Common myeloid progenitor, CD34-positive (primary cell): ENCODE data around the gene EGFL8.

Source experiments
- CTCF ChIA-PET: fragments of 350-600 bp; sonication (Branson Sonifier 250); formaldehyde crosslinking; loops from one replicate; lab custom pipeline; 2021; ENCODE audit warnings: antibody characterized with exemption; lab: Charles Lee
- POLR2A ChIA-PET: fragments of 350-600 bp; sonication (Branson Sonifier 250); formaldehyde crosslinking; loops from one replicate; lab custom pipeline; 2021; ENCODE audit warnings: antibody characterized with exemption; lab: Charles Lee
- DNase-seq, 3 donors: peaks; one replicate each; pipeline versions ENCODE4 v3.0.0 to v3.0.0-alpha.2; 2013
- H3K27ac ChIP-seq, 2 experiments: 1 replicate in 1 of 2; 2 replicates in 1 of 2; pipeline ENCODE4 v1.7.0; 2013; ENCODE audit warnings: inconsistent platforms in 2 of 2, low read length in 2 of 2, mild to moderate bottlenecking in 2 of 2, low read depth in 1 of 2, moderate library complexity in 1 of 2; ENCODE audit not compliant: severe bottlenecking in 2 of 2, insufficient read depth in 1 of 2, poor library complexity in 1 of 2
- H3K27me3 ChIP-seq, 5 experiments: replicated peaks in 2 of 5; 1 replicate in 3 of 5; 2 replicates in 2 of 5; pipeline versions ENCODE4 v1.6.1 to v1.7.0; 2013; ENCODE audit warnings: low read length in 4 of 5, mild to moderate bottlenecking in 2 of 5, moderate library complexity in 2 of 5, inconsistent platforms in 1 of 5; ENCODE audit not compliant: insufficient read depth in 5 of 5, control insufficient read depth in 4 of 5
- H3K36me3 ChIP-seq, 4 experiments: 1 replicate in 2 of 4; 2 replicates in 2 of 4; pipeline versions ENCODE4 v1.6.1 to v1.7.0; 2013; ENCODE audit warnings: low read length in 3 of 4, control low read depth in 1 of 4, mild to moderate bottlenecking in 1 of 4; ENCODE audit not compliant: control insufficient read depth in 4 of 4, insufficient read depth in 4 of 4
- H3K4me1 ChIP-seq, 4 experiments: 1 replicate in 3 of 4; 2 replicates in 1 of 4; pipeline versions ENCODE4 v1.6.1 to v1.7.1; 2013; ENCODE audit warnings: low read length in 3 of 4, mild to moderate bottlenecking in 3 of 4, control low read depth in 1 of 4, inconsistent platforms in 1 of 4, moderate library complexity in 1 of 4; ENCODE audit not compliant: control insufficient read depth in 4 of 4, insufficient read depth in 4 of 4; ENCODE audit errors: control extremely low read depth in 1 of 4
- H3K4me3 ChIP-seq, 7 experiments: 1 replicate in 4 of 7; 2 replicates in 3 of 7; pipeline versions ENCODE4 v1.5.1 to v1.7.0; 2013; ENCODE audit warnings: mild to moderate bottlenecking in 7 of 7, low read length in 6 of 7, moderate library complexity in 6 of 7, inconsistent platforms in 2 of 7, low read depth in 2 of 7, control low read depth in 1 of 7; ENCODE audit not compliant: insufficient read depth in 4 of 7, control insufficient read depth in 1 of 7; ENCODE audit errors: extremely low read depth in 1 of 7
- H3K9me3 ChIP-seq, 5 experiments: 1 replicate in 4 of 5; 2 replicates in 1 of 5; pipeline versions ENCODE4 v1.6.1 to v1.7.1; 2013; ENCODE audit warnings: low read length in 4 of 5, mild to moderate bottlenecking in 2 of 5, inconsistent platforms in 1 of 5, low read depth in 1 of 5, moderate library complexity in 1 of 5; ENCODE audit not compliant: control insufficient read depth in 4 of 5, insufficient read depth in 2 of 5; ENCODE audit errors: control extremely low read depth in 1 of 5
- WGBS: methylation state at CpG from one replicate; pipeline ENCODE4 v1.1.5; 2013; ENCODE audit not compliant: insufficient coverage; 5-methylcytosine and 5-hydroxymethylcytosine counted together

Gene EGFL8

DNA sequence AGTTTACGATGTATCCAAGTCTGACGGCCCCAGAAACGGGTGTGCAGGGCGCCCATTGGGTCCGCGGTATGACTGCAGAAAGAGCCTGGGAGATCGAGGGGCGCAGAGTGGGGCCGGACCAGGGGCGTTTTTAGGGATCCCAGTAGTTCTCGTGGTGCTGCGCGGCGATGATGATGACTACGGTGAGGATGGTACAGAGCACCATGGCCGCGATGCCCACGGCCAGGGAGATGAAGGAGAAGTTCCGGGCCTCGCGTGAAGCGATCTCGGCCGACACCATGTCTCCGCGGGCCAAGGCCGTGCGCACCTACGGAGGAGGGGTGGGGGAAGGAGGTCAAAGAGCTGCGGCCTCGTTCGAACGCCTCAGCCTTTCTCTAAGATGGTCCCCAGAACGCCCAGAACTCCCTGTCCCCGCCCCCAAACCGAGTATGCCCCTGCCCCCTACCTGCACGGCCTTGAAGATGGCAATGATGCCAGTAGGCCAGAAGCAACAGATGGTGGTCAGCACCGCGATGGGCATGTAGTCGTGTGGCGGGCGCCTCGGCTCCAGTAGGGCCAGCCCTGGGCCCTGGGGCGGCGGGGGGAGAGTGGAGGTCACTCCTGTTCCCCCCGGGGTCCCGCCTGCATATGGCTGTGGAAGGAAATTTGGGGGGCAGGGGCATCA lies 15.2 kb upstream of the EGFL8 start:
- WGBS = 46% methylated on average over 31 of the region's 47 CpGs
- H3K27me3 ChIP-seq = peaks cover 6 to 32% (median 25%) of the 10 kb centered on the region in 5 experiments
- H3K4me3 ChIP-seq = peak overlapping the region in 6 of 7 experiments; percentile 38 to 81 (median 72)
- H3K9me3 ChIP-seq = no peaks in the 10 kb centered on the region
- POLR2A ChIA-PET = interaction anchor here (0.7 kb wide), 1 partner anchor 29 kb away, joined by 3 read pairs; no protein-coding TSS in a partner anchor
- peaks cover 0 to 45% (median 27%) of the 10 kb centered on the region in 4 experiments for H3K4me1 ChIP-seq
- DNase-seq = no peak
- H3K36me3 ChIP-seq = no peaks in the 10 kb centered on the region
- CTCF ChIA-PET = interaction anchor here (0.8 to 2.0 kb wide), 8 partner anchors 9 to 48 kb away, joined by 3 to 9 read pairs (median 4); partner anchors contain the start of gene FKBPL
- no peak overlapping the region for H3K27ac ChIP-seq

DNA sequence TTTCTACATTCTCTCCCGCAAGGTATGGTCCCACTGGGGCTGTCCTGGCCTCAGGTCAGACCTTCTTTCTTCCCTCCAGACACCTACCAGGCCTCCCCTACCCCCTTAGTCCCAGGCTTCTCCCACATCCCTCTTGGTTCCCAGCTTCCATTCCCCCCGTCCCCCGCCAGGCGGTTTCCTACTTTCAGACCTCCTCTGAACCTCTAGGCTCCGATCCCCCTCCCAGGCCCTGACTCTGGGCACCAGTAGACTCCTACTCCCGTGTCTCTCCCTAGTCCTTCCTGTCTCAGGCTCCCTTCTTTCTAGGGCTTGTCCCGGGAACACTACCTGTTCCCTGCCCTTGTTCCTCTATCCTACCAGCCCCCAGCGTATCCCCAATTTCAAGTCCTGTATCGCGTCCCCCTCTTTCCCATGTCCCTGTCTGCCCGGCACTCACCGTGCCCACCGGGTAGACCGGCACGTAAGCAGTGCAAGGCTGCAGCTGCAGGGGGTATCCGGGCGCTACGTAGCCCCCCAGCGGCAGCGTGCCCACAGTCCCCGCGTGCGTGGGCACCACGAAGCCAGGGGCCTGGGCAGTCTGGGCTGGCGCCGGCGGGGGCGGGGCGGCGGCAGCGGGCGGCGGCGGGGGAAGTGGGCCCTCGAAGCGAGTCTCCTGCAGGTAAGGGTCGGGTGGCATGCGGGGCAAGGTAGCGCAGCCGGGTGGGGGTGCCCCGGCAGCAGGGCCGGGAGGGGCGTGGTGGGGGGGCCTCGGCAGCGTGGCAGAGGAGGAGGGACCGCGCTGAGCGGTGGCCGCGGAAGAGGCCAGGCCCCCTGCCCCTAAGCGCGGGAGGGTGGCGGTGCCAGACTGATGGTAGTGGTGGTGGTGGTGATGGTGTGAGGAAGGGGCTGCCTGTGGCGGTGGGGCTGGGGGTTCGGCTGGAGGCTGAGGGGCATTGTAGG lies 14.2 kb upstream of the EGFL8 start:
- no peaks in the 10 kb centered on the region for H3K9me3 ChIP-seq
- H3K27ac ChIP-seq = no peak overlapping the region
- no peak overlapping the region for H3K4me3 ChIP-seq
- peaks cover 0 to under 1% (median 0%) of the 10 kb centered on the region in 4 experiments for H3K36me3 ChIP-seq
- peaks cover 0 to 54% (median 36%) of the 10 kb centered on the region in 4 experiments for H3K4me1 ChIP-seq
- H3K27me3 ChIP-seq = peaks cover 6 to 32% (median 25%) of the 10 kb centered on the region in 5 experiments
- CTCF ChIA-PET = interaction anchor here (0.8 to 1.2 kb wide), 3 partner anchors 8 to 31 kb away, joined by 3 read pairs; no protein-coding TSS in a partner anchor
- POLR2A ChIA-PET = interaction anchor here (0.8 kb wide), 1 partner anchor 33 kb away, joined by 3 read pairs; no protein-coding TSS in a partner anchor
- WGBS = 41% methylated on average over 46 of the region's 55 CpGs
- DNase-seq = peak in 1 of 3 donors; percentile 27

DNA sequence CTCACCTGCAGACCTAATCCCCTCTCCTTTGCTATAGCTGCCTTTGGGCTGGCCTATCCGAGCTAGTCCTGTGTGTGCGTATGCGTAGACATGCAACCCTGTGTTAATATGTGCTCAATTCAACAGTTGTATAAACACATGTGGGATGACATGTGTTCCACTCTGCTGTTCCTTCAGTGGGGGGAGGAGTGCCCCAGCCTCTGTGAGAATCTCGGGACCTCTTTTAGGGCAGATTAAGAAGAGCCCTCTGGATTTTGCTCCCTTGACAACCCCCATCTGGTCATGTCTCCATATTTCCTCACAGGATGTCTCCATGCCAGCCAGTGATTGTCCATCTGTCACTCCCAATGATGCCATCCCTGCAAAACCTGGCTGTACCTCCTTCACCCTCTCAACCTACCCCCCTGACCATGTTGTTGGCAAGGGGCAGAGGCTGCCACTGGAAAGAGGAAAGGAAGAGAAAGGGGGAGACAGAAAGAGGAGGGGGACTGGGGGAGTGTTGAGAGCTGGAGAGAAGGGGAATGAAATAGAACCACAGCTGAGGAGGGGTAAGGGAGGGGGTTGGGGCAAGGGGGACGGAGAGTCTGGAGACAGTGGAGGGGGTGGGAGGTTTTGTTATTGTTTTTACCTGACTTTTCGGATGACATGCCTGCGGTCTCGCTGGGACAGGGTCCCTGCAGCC lies 13.1 kb upstream of the EGFL8 start:
- DNase-seq = no peak
- no peak overlapping the region for H3K27ac ChIP-seq
- POLR2A ChIA-PET = interaction anchor here (0.8 kb wide), 1 partner anchor 34 kb away, joined by 3 read pairs; no protein-coding TSS in a partner anchor
- H3K4me3 ChIP-seq = peak overlapping the region in 2 of 7 experiments; percentile 8 to 19
- H3K9me3 ChIP-seq = no peaks in the 10 kb centered on the region
- CTCF ChIA-PET = interaction anchor here (0.9 to 3.0 kb wide), 3 partner anchors 15 to 32 kb away, joined by 3 to 13 read pairs (median 3); partner anchors contain the start of gene FKBPL
- 71% methylated on average over 1 of the region's 8 CpGs for WGBS
- H3K4me1 ChIP-seq = peaks cover 0 to 60% (median 42%) of the 10 kb centered on the region in 4 experiments
- H3K36me3 ChIP-seq = peaks cover 1 to 7% (median 3%) of the 10 kb centered on the region in 4 experiments
- peaks cover 6 to 28% (median 24%) of the 10 kb centered on the region in 5 experiments for H3K27me3 ChIP-seq

DNA sequence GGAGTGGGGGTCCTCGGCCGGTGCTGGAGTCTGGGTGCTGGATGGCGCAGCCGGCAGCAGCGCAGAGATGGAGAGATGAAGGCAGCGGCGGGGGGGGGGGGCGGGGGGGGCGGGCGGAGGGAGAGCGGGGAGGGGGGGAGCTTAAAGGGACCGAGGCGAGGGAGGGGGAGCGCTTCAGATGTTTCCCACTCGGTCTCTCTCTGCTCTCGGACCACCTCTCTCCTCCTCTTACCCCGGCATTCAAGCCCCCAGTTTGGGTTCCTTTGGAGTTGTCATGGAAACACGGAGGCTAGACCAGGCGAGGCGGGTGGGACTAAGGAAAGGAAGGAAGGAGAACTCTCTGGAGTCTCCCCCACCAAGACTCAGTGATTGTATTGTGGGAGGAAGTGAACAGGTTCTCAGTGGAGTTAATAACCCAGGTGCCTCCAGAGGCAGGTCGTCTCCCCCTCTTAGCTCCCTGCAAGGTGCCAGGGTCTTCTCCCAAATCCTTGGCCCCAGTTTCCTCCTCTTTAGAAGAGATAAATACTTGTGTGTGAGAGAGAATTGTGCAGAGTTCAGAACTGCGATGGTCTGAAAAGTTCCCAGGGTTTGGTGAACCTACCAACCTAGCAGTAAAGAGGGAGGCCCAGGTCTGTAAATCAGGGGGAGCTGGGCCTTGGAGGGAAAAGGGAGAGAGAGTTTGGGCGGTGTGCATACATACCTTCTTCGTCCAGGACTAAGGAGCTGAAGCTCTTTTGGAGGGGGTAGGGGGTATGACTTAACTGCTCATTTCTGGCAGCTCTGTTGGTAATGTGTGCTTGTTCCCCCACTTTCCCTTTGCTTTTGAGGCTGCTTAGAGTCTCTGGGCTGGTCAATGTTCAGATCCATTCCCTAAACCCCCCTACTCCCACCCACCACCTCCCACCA lies 12.3 kb upstream of the EGFL8 start, which contains the start of gene PRRT1:
Gene PRRT1, minus strand, starts transcription at position 77 of the 906 bp plus-strand sequence. CDS start 112 bp downstream, outside the sequence.
- H3K36me3 ChIP-seq = peaks cover 2 to 12% (median 5%) of the 10 kb centered on the region in 4 experiments
- ChIA-PET POLR2A (no interaction called here), CTCF (interaction anchor here (0.7 to 3.0 kb wide), 5 partner anchors 16 to 44 kb away, joined by 3 to 13 read pairs (median 3); partner anchors contain the start of gene FKBPL)
- peaks cover 0 to 60% (median 42%) of the 10 kb centered on the region in 4 experiments for H3K4me1 ChIP-seq
- peak within 1 kb of the TSS in 3 of 7 experiments; percentile 6 to 81 (median 8) for H3K4me3 ChIP-seq
- no peaks in the 10 kb centered on the region for H3K9me3 ChIP-seq
- DNase-seq = no peak
- 33% methylated on average over 1 of the region's 24 CpGs for WGBS
- peak within 1 kb of the TSS in 1 of 2 experiments; percentile 86 for H3K27ac ChIP-seq
- peaks cover 0 to 27% (median 22%) of the 10 kb centered on the region in 5 experiments for H3K27me3 ChIP-seq

DNA sequence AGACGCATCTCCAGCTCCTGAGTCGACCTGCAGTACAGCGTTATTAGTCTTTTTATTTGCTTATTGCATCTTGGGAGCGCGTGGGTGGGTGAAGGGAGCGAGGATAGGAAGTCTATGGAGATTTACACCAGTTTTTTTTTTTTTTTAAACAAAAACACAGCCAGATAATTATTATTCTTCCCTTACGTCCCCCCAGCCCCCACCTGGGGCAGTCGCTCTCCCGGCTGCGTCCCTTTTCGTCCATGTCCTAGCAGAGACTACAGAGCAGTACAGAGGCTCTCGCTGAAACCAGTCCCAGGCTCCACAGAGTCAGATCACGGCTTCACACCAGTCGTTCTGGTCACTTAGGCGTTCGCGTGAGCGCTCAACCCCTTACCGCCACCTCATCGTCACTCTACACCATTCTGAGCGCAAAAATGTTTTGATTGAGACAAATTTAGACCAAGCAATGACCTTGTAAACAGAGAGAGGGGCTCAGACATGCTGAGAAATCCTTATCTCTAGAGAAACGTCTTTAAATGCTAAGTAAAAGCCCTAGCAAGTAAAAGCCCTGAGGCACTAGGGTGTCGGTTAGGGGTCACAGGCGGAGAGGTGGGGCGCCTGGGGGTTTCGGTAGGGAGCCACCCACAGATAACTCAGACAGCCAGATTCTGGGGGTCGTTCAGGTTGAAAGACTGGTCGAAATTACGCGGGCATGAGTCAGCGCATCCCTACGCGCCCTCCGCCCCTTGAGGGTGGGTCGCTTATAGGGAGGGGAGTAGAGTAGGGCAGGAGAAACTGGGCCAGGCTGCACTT lies 11.4 kb upstream of the EGFL8 start:
- Histone ChIP-seq H3K27ac (peak overlapping the region in 1 of 2 experiments; percentile 86), H3K9me3 (no peaks in the 10 kb centered on the region), H3K36me3 (peaks cover 5 to 20% (median 12%) of the 10 kb centered on the region in 4 experiments), H3K27me3 (peaks cover 0 to 23% (median 17%) of the 10 kb centered on the region in 5 experiments), H3K4me3 (peak overlapping the region in 6 of 7 experiments; percentile 74 to 96 (median 88)), H3K4me1 (peaks cover 0 to 58% (median 40%) of the 10 kb centered on the region in 4 experiments)
- WGBS = 92% methylated on average over 15 of the region's 35 CpGs
- ChIA-PET POLR2A (no interaction called here), CTCF (interaction anchor here (0.6 to 3.0 kb wide), 6 partner anchors 16 to 43 kb away, joined by 3 to 13 read pairs (median 3); partner anchors contain the start of genes FKBPL and GPSM3)
- DNase-seq = peak in 2 of 3 donors; percentile 61 to 71
